GM19099 (cell line): ENCODE results near the gene USP21.

Experiments
- POLR2A ChIP-seq: IDR thresholded peaks from 3 replicates; pipeline ENCODE4 v1.6.1; 2011; ENCODE audit warnings: low read depth; ENCODE audit not compliant: insufficient read length; ENCODE audit errors: extremely low read depth

USP21 gene

GRCh38 chr1:161131523-161132409 lies 27.5 kb upstream of the USP21 start:
- no peak for TF ChIP-seq POLR2A

- TF ChIP-seq POLR2A, result peak; percentile 47
These were observed 26.7 kb upstream of the USP21 start, which contains the start of gene DEDD for GRCh38 chr1:161132410-161133219. TSS of gene DEDD (minus strand) at chr1:161132667. CDS start at chr1:161124462, 8,205 bp downstream.

GRCh38 chr1:161133220-161133740 lies 26.0 kb upstream of the USP21 start:
- no peak for TF ChIP-seq POLR2A

- TF ChIP-seq POLR2A, result no peak
These were observed 21.4 kb upstream of the USP21 start for GRCh38 chr1:161137881-161138280.

GRCh38 chr1:161138431-161138830 lies 20.9 kb upstream of the USP21 start:
- no peak for TF ChIP-seq POLR2A

GRCh38 chr1:161139766-161140165 lies 19.5 kb upstream of the USP21 start:
- no peak for TF ChIP-seq POLR2A

GRCh38 chr1:161140755-161141400 lies 18.4 kb upstream of the USP21 start:
- no peak for TF ChIP-seq POLR2A

GRCh38 chr1:161145832-161146231 lies 13.5 kb upstream of the USP21 start:
- TF ChIP-seq POLR2A, result no peak

GRCh38 chr1:161153176-161153575 lies 6.1 kb upstream of the USP21 start:
- no peak for TF ChIP-seq POLR2A

- peak; percentile 88 for TF ChIP-seq POLR2A
These were observed 5.5 kb upstream of the USP21 start, which contains the start of gene UFC1 for GRCh38 chr1:161153682-161154337. TSS of gene UFC1 (plus strand) at chr1:161153978. CDS start at chr1:161153998, 20 bp downstream.

- TF ChIP-seq POLR2A, result no peak
These were observed 1.4 kb upstream of the USP21 start for GRCh38 chr1:161157867-161158266.

- no peak for TF ChIP-seq POLR2A
These were observed 837 bp upstream of the USP21 start for GRCh38 chr1:161158316-161159010.

GRCh38 chr1:161159913-161160243 lies 578 bp downstream of the USP21 start:
- TF ChIP-seq POLR2A, result no peak

GRCh38 chr1:161160671-161161145 lies 1.4 kb downstream of the USP21 start:
- TF ChIP-seq POLR2A, result no peak
